ENCODE data around the gene DENND1A. TPM values are rescaled to one million over a fixed set of nuclear protein-coding genes. Genes with fewer than 3 reads are reported as not detected.

DENND1A gene
- total and polyA plus RNA-seq, 2 of the 13 experiments (the other 11 are each of a cell fraction or from before 2014, with no cell fraction given), result 14.8 to 30.1 TPM

DNA sequence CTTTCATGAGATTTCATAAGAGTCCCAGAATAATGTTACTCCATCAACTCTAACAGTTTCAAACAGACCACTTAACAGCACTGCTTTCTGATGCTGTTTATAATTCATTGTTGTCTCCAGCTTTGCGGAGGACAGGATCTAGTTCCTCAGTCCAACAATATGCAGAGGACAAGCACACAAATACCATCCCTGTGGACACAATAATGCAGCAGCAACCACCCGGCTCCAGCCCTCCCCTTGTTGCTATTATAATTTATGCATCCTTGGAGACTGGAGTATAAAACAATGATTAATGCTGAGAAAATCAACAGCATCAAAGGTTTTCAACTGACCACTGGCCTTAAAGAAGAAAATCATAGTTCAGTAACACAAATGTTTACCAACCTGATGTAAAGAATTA is 108.3 kb downstream of the DENND1A start (continued):
- TF ChIP-seq, protein P1, sequence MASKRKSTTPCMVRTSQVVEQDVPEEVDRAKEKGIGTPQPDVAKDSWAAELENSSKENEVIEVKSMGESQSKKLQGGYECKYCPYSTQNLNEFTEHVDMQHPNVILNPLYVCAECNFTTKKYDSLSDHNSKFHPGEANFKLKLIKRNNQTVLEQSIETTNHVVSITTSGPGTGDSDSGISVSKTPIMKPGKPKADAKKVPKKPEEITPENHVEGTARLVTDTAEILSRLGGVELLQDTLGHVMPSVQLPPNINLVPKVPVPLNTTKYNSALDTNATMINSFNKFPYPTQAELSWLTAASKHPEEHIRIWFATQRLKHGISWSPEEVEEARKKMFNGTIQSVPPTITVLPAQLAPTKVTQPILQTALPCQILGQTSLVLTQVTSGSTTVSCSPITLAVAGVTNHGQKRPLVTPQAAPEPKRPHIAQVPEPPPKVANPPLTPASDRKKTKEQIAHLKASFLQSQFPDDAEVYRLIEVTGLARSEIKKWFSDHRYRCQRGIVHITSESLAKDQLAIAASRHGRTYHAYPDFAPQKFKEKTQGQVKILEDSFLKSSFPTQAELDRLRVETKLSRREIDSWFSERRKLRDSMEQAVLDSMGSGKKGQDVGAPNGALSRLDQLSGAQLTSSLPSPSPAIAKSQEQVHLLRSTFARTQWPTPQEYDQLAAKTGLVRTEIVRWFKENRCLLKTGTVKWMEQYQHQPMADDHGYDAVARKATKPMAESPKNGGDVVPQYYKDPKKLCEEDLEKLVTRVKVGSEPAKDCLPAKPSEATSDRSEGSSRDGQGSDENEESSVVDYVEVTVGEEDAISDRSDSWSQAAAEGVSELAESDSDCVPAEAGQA (IDR thresholded peaks at IDR 0.05; ENCODE audit: low read depth), result no peak
- TF ChIP-seq, protein P1 (CRISPR knock-in tag; IDR thresholded peaks at IDR 0.05; ENCODE audit: borderline replicate concordance), result no peak
- TF ChIP-seq ZNF720 (CRISPR knock-in tag; IDR thresholded peaks at IDR 0.05) (no peak), FOXA1 (IDR thresholded peaks at IDR 0.05) (no peak), FOXA1 (CRISPR knock-in tag; IDR thresholded peaks at IDR 0.05) (no peak)

GRCh38 chr9:123820139-123820538 is 109.8 kb downstream of the DENND1A start:
- Histone ChIP-seq H4K20me1 (ENCODE audit: insufficient read depth, low read length) (peaks cover 2% of the 10 kb centered on the region), H3K4me2 (ENCODE audit: low read depth, low read length) (no peak overlapping the region), H3K9ac (ENCODE audit: insufficient read depth, low read depth, low read length) (no peak overlapping the region), H2AFZ (ENCODE audit: low read length) (no peak overlapping the region), H3K27ac (ENCODE audit: extremely low read length, insufficient read depth, low read length) (no peak overlapping the region), H3K4me1 (ENCODE audit: insufficient read depth, low read length) (peaks cover 24% of the 10 kb centered on the region), H3K36me3 (replicated peaks in 1 of 2; ENCODE audit: control insufficient read depth in 1 of 2, insufficient read depth in 2 of 2, low read length in 2 of 2) (0 out of 5 replicates have a peak, but pooled peaks cover 0 to 3% of the 10 kb centered on the region in 2 experiments), H3K9me3 (ENCODE audit: low read length) (no peaks in the 10 kb centered on the region), H3K79me2 (ENCODE audit: insufficient read depth, low read length) (peaks cover 24% of the 10 kb centered on the region), H3K4me3 (replicated peaks in 1 of 3; ENCODE audit: insufficient read depth in 1 of 3, low read depth in 2 of 3, low read length in 3 of 3) (no peak overlapping the region), H3K27me3 (ENCODE audit: control insufficient read depth in 1 of 2, insufficient read depth in 2 of 2, low read length in 2 of 2) (no peaks in the 10 kb centered on the region; a peak in 1 of 5 replicates)
- ChIA-PET CTCF (ENCODE audit: low intra/inter-chr PET ratio, low total read pairs) (no interaction called here), POLR2A (no interaction called here)
- no peak for ATAC-seq
- whole genome bisulfite sequencing (ENCODE audit: low lambda C conversion rate), result 100% methylated on average over 3 of the region's 4 CpGs
- intact Hi-C loops (cut with micrococcal nuclease; ENCODE audit: unreplicated experiment), result no loop called here
- no TSS peak for BruUV-seq (replicated peaks)
- no peak for DNase-seq (ENCODE audit: low spot score)
- TF ChIP-seq MAFF (IDR thresholded peaks at IDR 0.05; ENCODE audit: low read depth, low read length), result 0 out of 2 replicates have a peak, but pooled peaks have one; percentile 12
- TF ChIP-seq, protein P2, sequence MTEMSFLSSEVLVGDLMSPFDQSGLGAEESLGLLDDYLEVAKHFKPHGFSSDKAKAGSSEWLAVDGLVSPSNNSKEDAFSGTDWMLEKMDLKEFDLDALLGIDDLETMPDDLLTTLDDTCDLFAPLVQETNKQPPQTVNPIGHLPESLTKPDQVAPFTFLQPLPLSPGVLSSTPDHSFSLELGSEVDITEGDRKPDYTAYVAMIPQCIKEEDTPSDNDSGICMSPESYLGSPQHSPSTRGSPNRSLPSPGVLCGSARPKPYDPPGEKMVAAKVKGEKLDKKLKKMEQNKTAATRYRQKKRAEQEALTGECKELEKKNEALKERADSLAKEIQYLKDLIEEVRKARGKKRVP (CRISPR knock-in tag; IDR thresholded peaks at IDR 0.05), result no peak
- peak; percentile 88 for TF ChIP-seq NFE2L2 (IDR thresholded peaks at IDR 0.05; ENCODE audit: low read length)
- peak in 1 of 2 experiments; percentile 24; a peak in 3 of 4 replicates for TF ChIP-seq MAFK (conservative IDR thresholded peaks at IDR 0.05 in 1 of 2, IDR thresholded peaks at IDR 0.05 in 1 of 2; ENCODE audit: low read length in 2 of 2)
- TF ChIP-seq STAG1 (CRISPR knock-in tag; IDR thresholded peaks at IDR 0.05), result no peak
- in situ Hi-C loops (cut with HindIII; ENCODE audit: extremely low pct_ligation_motif_present, low pct_unique_long_range_greater_than_20kb), result no loop called here
- no peak for FAIRE-seq
